Measurements from ENCODE around the gene PCSK1N.

PCSK1N gene

DNA sequence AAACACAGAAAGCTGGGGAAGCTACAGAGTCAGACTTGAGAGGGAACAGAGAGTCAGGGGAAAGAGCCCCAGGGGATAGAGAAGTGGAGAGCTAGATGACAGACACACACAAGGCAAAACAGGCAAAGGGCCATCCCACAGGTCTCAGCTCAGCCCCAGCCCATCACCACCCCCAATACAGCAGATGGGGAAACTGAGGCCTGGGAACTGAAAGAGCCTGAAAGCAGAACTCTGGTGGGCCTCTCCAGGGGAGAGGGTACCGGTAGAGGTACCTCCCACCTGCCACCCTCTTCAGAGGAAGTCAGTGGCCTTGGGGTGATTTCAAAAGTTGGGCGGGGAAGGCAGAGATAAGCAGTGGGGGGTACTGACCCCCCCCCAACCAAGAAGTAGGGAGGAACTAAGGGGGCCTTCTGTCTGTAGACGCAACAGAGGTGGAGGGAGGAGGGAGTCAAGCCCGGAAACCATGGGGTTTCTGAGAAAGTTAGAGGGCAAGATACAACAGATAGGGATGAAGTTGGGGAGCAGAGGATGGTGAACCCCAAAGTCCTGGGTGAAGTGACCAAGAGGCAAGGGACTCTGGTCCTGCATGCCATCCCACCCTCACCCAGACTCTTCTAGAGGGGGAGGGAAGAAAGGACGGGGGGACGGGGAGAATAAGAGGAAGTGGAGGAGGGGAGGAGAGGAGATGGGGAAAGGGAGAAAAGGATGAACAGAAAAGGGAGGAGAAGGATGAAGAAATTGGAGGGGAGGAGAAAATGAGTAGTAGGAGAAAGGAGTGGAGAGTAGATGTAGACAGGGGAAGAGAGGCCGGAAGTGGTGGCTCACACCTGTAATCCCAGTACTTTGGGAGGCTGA is 45.8 kb downstream of the PCSK1N start:
- DNase-seq (ENCODE audit: low read depth in 2 of 2) = no peak

GRCh38 chrX:48787505-48788443 is 47.6 kb downstream of the PCSK1N start:
- DNase-seq (ENCODE audit: low read depth in 2 of 2) = no peak

GRCh38 chrX:48786825-48787504 is 48.4 kb downstream of the PCSK1N start:
- no peak for DNase-seq (ENCODE audit: low read depth in 2 of 2)

DNA sequence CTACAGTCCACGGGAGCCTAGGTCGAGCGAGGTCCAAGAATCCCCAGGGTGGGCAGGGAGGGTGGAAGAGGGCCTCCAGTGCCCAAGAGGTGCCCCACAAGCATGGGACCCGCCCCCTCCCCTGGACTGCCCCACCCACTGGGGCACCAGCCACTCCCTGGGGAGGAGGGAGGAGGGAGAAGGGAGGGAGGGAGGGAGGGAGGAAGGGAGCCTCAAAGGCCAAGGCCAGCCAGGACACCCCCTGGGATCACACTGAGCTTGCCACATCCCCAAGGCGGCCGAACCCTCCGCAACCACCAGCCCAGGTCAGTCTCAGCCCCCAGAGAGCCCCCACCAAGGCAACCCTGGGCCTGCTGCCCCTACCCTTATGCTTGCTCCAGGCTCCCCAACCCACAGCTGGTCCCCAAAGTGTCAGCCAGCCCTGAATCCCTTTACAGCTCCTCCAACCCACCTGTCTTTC is 49.0 kb downstream of the PCSK1N start, which contains the start of gene GATA1:
TSS of gene GATA1 (plus strand) at position 250 of the 460 bp plus-strand sequence. CDS start 4,520 bp downstream, outside the sequence.
- DNase-seq (ENCODE audit: low read depth in 2 of 2) = no peak

- DNase-seq (ENCODE audit: low read depth in 2 of 2) = no peak
Measured at GRCh38 chrX:48785540-48786214, 49.7 kb downstream of the PCSK1N start.

GRCh38 chrX:48785186-48785539 is 50.2 kb downstream of the PCSK1N start:
- DNase-seq (ENCODE audit: low read depth in 2 of 2) = no peak

- DNase-seq (ENCODE audit: low read depth in 2 of 2) = no peak
Measured at GRCh38 chrX:48784726-48785125, 50.7 kb downstream of the PCSK1N start.

GRCh38 chrX:48782795-48783194 is 52.6 kb downstream of the PCSK1N start:
- DNase-seq (ENCODE audit: low read depth in 2 of 2) = no peak

- no peak for DNase-seq (ENCODE audit: low read depth in 2 of 2)
Measured at GRCh38 chrX:48782216-48782615, 53.2 kb downstream of the PCSK1N start.

DNA sequence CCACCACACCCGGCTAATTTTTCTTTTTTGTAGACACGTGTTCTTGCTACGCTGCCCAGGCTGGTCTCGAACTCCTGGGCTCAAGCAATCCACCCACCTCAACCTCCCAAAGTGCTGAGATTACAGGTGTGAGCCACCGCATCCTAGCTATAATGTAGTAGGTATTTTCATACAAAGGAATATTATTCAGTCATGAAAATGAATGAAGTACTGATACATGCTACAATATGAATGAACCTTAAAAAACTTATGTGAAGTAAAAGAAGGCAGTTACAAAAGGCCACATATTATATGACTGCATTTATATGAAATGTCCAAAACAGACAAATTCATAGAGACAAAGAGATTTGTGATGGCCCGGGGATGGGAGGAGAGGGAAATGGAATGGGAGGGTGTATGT is 53.7 kb downstream of the PCSK1N start:
- DNase-seq (ENCODE audit: low read depth in 2 of 2) = no peak

Data from stimulated activated CD8-positive, alpha-beta memory T cell treated with anti-CD3 and anti-CD28 coated beads, Interleukin-15, amount 100 ng/mL, for 4 hours (primary cell).